H1 (cell line): ENCODE data around the gene ZNF24. TPM values are rescaled to one million over a fixed set of nuclear protein-coding genes. Genes with fewer than 3 reads are reported as not detected.

Experiments used
- CTCF ChIA-PET: fragments of 300-600 bp; sonication (Branson Sonifier 250); formaldehyde crosslinking; loops from one replicate; lab custom pipeline; 2021; ENCODE audit not compliant: partially characterized antibody; lab: Charles Lee
- POLR2A ChIA-PET: fragments of 300-600 bp; sonication (Branson Sonifier 250); formaldehyde crosslinking; loops from one replicate; lab custom pipeline; 2021; ENCODE audit warnings: inconsistent platforms; ENCODE audit not compliant: partially characterized antibody; lab: Charles Lee
- DNase-seq, 2 experiments: peaks; one replicate each; pipeline versions ENCODE4 v3.0.0 to v3.0.0-alpha.2; 2010 to 2022; ENCODE audit warnings: low spot score in 2 of 2, low read depth in 1 of 2, mixed read lengths in 1 of 2
- FAIRE-seq: peaks from 2 replicates; lab custom pipeline; 2011; peaks lifted over from hg19 to GRCh38; lab: Jason Lieb, UNC
- H2AFZ ChIP-seq: 2 replicates; pipeline ENCODE4 v1.8.1; 2012; ENCODE audit warnings: low read length, inconsistent platforms
- H2AK5ac ChIP-seq: 2 replicates; pipeline ENCODE4 v1.6.1; 2013; ENCODE audit warnings: low read depth, low read length
- H2BK120ac ChIP-seq: replicated peaks from 2 replicates; pipeline ENCODE3; 2013; ENCODE audit warnings: low read depth, low read length, inconsistent platforms
- H2BK12ac ChIP-seq: 2 replicates; pipeline ENCODE4 v1.6.1; 2013; ENCODE audit warnings: low read depth, low read length
- H2BK15ac ChIP-seq: 2 replicates; pipeline ENCODE4 v1.6.1; 2013; ENCODE audit warnings: low read length
- H2BK20ac ChIP-seq: 2 replicates; pipeline ENCODE4 v1.6.1; 2013; ENCODE audit warnings: low read length
- H2BK5ac ChIP-seq: 2 replicates; pipeline ENCODE4 v1.6.1; 2013; ENCODE audit warnings: low read depth, low read length
- H3K14ac ChIP-seq: 2 replicates; pipeline ENCODE4 v1.6.1; 2013; ENCODE audit warnings: inconsistent platforms; ENCODE audit not compliant: insufficient read length
- H3K18ac ChIP-seq: 2 replicates; pipeline ENCODE4 v1.6.1; 2013; ENCODE audit warnings: low read length; ENCODE audit errors: extremely low read depth
- H3K23ac ChIP-seq: 2 replicates; pipeline ENCODE4 v1.6.1; 2013; ENCODE audit warnings: inconsistent platforms; ENCODE audit not compliant: insufficient read length
- H3K23me2 ChIP-seq: 2 replicates; pipeline ENCODE4 v1.6.1; 2013; ENCODE audit warnings: low read depth, low read length
- H3K27ac ChIP-seq: 2 replicates; pipeline ENCODE4 v1.6.1; 2011; ENCODE audit warnings: low read depth, low read length, inconsistent platforms
- H3K27me3 ChIP-seq, 4 experiments: replicated peaks in 1 of 4; 1 replicate in 1 of 4; 2 replicates in 3 of 4; pipeline versions ENCODE4 v1.6.1 to v1.8.1; 2011 to 2013; ENCODE audit warnings: low read length in 3 of 4, mild to moderate bottlenecking in 3 of 4, inconsistent platforms in 2 of 4, mixed read lengths in 2 of 4, moderate library complexity in 1 of 4; ENCODE audit not compliant: control insufficient read depth in 3 of 4, insufficient read depth in 3 of 4; ENCODE audit errors: extremely low read depth in 1 of 4
- H3K36me3 ChIP-seq, 4 experiments: 2 replicates each; pipeline versions ENCODE4 v1.6.1 to v1.8.1; 2011 to 2013; ENCODE audit warnings: mild to moderate bottlenecking in 4 of 4, low read length in 3 of 4, moderate library complexity in 2 of 4, control low read depth in 1 of 4, inconsistent platforms in 1 of 4; ENCODE audit not compliant: insufficient read depth in 4 of 4, control insufficient read depth in 2 of 4
- H3K4ac ChIP-seq: replicated peaks from 2 replicates; pipeline ENCODE3; 2013; ENCODE audit warnings: low read length, low read depth, mixed read lengths, inconsistent platforms; ENCODE audit not compliant: insufficient read length
- H3K4me1 ChIP-seq, 4 experiments: replicated peaks in 1 of 4; 1 replicate in 1 of 4; 2 replicates in 3 of 4; pipeline versions ENCODE4 v1.6.1 to v1.8.1; 2011 to 2013; ENCODE audit warnings: low read length in 3 of 4, inconsistent platforms in 2 of 4, mixed read lengths in 1 of 4; ENCODE audit not compliant: insufficient read depth in 4 of 4, control insufficient read depth in 3 of 4
- H3K4me2 ChIP-seq, 2 experiments: 2 replicates each; pipeline versions ENCODE4 v1.6.1 to v1.8.1; 2011 to 2013; ENCODE audit warnings: low read depth in 2 of 2, low read length in 2 of 2, control low read depth in 1 of 2, inconsistent platforms in 1 of 2, mild to moderate bottlenecking in 1 of 2; ENCODE audit not compliant: insufficient read depth in 1 of 2
- H3K4me3 ChIP-seq, 4 experiments: fragments of 200-600, 300-600 bp in 1 of 4; sonication (generic), shearing (Covaris generic), sonication (Bioruptor Twin) in 1 of 4; 2 replicates each; pipeline versions ENCODE4 v1.5.1 to v1.8.1; 2011 to 2016; ENCODE audit warnings: low read length in 4 of 4, low read depth in 3 of 4, control low read depth in 2 of 4, inconsistent platforms in 2 of 4, mild to moderate bottlenecking in 2 of 4, mixed read lengths in 1 of 4, moderate library complexity in 1 of 4; ENCODE audit not compliant: insufficient read depth in 2 of 4; ENCODE audit errors: extremely low read depth in 1 of 4
- H3K56ac ChIP-seq: replicated peaks from 2 replicates; pipeline ENCODE3; 2013; ENCODE audit warnings: low read depth, mild to moderate bottlenecking, mixed read lengths, low read length, inconsistent platforms; ENCODE audit not compliant: insufficient read length
- H3K79me1 ChIP-seq: 2 replicates; pipeline ENCODE4 v1.6.1; 2013; ENCODE audit warnings: low read depth, low read length, control low read depth
- H3K79me2 ChIP-seq, 2 experiments: 2 replicates each; pipeline versions ENCODE4 v1.6.1 to v1.8.1; 2012 to 2013; ENCODE audit warnings: low read length in 2 of 2, mild to moderate bottlenecking in 2 of 2, inconsistent platforms in 1 of 2; ENCODE audit not compliant: insufficient read depth in 2 of 2, control insufficient read depth in 1 of 2
- H3K9ac ChIP-seq, 4 experiments: replicated peaks in 1 of 4; 1 replicate in 1 of 4; 2 replicates in 3 of 4; pipeline versions ENCODE4 v1.6.1 to v1.8.1; 2011 to 2013; ENCODE audit warnings: low read depth in 3 of 4, low read length in 3 of 4, control low read depth in 2 of 4, mild to moderate bottlenecking in 2 of 4, moderate library complexity in 2 of 4, inconsistent platforms in 1 of 4; ENCODE audit errors: extremely low read depth in 1 of 4
- H3K9me3 ChIP-seq, 2 experiments: 2 replicates each; pipeline versions ENCODE4 v1.6.1 to v1.8.1; 2012 to 2013; ENCODE audit warnings: mild to moderate bottlenecking in 2 of 2, moderate library complexity in 2 of 2, control low read depth in 1 of 2, inconsistent platforms in 1 of 2, low read depth in 1 of 2, low read length in 1 of 2, mixed read lengths in 1 of 2; ENCODE audit not compliant: insufficient read depth in 2 of 2
- H4K20me1 ChIP-seq, 2 experiments: replicated peaks in 1 of 2; 2 replicates each; pipeline versions ENCODE3 to v1.8.1; 2011 to 2013; ENCODE audit warnings: inconsistent platforms in 2 of 2, low read length in 2 of 2, mild to moderate bottlenecking in 1 of 2; ENCODE audit not compliant: insufficient read depth in 2 of 2, control insufficient read depth in 1 of 2
- H4K5ac ChIP-seq: 2 replicates; pipeline ENCODE4 v1.6.1; 2013; ENCODE audit warnings: low read length, low read depth, mixed read lengths, inconsistent platforms; ENCODE audit not compliant: insufficient read length
- H4K8ac ChIP-seq: 2 replicates; pipeline ENCODE4 v1.8.0; 2013; ENCODE audit warnings: mild to moderate bottlenecking, moderate library complexity, low read length, inconsistent platforms; ENCODE audit not compliant: insufficient read depth; ENCODE audit errors: extremely low read depth
- H4K91ac ChIP-seq: replicated peaks from 2 replicates; pipeline ENCODE3; 2013; ENCODE audit warnings: low read length, mixed read lengths, inconsistent platforms; ENCODE audit not compliant: insufficient read length
- WGBS, 2 experiments: shearing (Covaris generic) in 1 of 2; methylation state at CpG; one replicate each; pipeline versions ENCODE4 v1.1.6 to v1.1.7; 2013 to 2015; ENCODE audit warnings: low lambda C conversion rate in 2 of 2, mixed read lengths in 2 of 2, inconsistent platforms in 1 of 2, low coverage in 1 of 2, missing lambda C conversion rate in 1 of 2; ENCODE audit not compliant: insufficient replicate concordance in 2 of 2, insufficient coverage in 1 of 2, insufficient read length in 1 of 2; ENCODE audit errors: extremely low coverage in 1 of 2, missing lambda C conversion rate in 1 of 2; 5-methylcytosine and 5-hydroxymethylcytosine counted together
- polyA plus RNA-seq, 7 experiments: library from polyadenylated mRNA; depleted of rRNA in 3 of 7; stranded (reverse) in 5 of 7; unstranded in 2 of 7; fragments of >200 nt in 5 of 7; fragments of 200-250 nt in 2 of 7; gene quantifications; 1 replicate in 5 of 7; 2 replicates in 1 of 7; 4 replicates in 1 of 7; pipeline versions ENCODE4 v1.2.1 to v1.2.3, GENCODE V29; 2011 to 2013; ENCODE audit warnings: missing spikeins in 2 of 7, mixed read lengths in 2 of 7
- total RNA-seq: library from RNA; stranded (reverse); fragmentation: NEBNext Ultra II Directional; extraction: Animal tissue kit (Norgen Biotek cat#: 25700); gene quantifications from 2 replicates; pipeline ENCODE4 v1.2.1, GENCODE V29; 2021

Gene ZNF24
- total and polyA plus RNA-seq, 2 of the 8 experiments (the other 6 are each of a cell fraction or from before 2014, with no cell fraction given), result 12.5 to 56.9 TPM

DNA sequence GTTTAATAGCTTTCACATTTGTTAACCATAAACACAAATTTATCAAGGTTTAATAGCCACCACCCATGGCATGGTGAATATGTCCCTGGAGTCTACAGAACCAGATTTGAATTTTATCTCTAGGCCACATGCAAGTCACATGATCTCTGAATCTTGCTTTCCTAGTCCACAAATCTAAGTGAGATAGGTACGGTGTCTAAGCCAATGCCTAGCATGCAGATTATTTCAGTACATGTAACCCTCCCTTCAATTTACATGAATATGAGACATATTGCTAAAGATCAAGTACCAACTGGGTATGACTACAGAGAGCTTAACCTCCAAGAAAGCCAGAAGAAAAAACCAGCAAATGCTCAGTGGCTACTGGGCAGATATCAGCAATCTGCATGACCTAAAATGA lies 10.0 kb downstream of the ZNF24 start:
- no peaks in the 10 kb centered on the region for H3K79me1 ChIP-seq
- ChIA-PET POLR2A (interaction anchor here (0.7 to 4.0 kb wide), 5 partner anchors 9 to 965 kb away, joined by 3 to 16 read pairs (median 4); partner anchors contain the start of gene ZNF24), CTCF (no interaction called here)
- no peak for DNase-seq
- no peak overlapping the region for H2BK5ac ChIP-seq
- H3K14ac ChIP-seq, result no peak overlapping the region
- peaks cover 0 to 5% (median 0%) of the 10 kb centered on the region in 4 experiments; a peak in 1 of 7 replicates for H3K4me1 ChIP-seq
- no peak overlapping the region for H3K23ac ChIP-seq
- H3K4ac ChIP-seq, result no peak overlapping the region
- no peak for FAIRE-seq
- no peak overlapping the region for H2AFZ ChIP-seq
- H2BK120ac ChIP-seq, result no peak overlapping the region
- H3K4me3 ChIP-seq, result no peak overlapping the region
- peaks cover 0 to 2% of the 10 kb centered on the region in 2 experiments for H4K20me1 ChIP-seq
- H2BK20ac ChIP-seq, result no peak overlapping the region
- H2BK15ac ChIP-seq, result no peak overlapping the region
- no peaks in the 10 kb centered on the region for H3K27me3 ChIP-seq
- H3K4me2 ChIP-seq, result no peak overlapping the region
- H3K27ac ChIP-seq, result no peak overlapping the region
- H3K56ac ChIP-seq, result no peak overlapping the region
- H3K23me2 ChIP-seq, result no peaks in the 10 kb centered on the region
- 100% methylated on average over 1 of the region's 1 CpG; no CpG with 5 or more reads in 1 of the 2 experiments for WGBS, 2 experiments
- H3K9ac ChIP-seq, result no peak overlapping the region
- H4K91ac ChIP-seq, result no peak overlapping the region
- H3K9me3 ChIP-seq, result no peaks in the 10 kb centered on the region
- H2BK12ac ChIP-seq, result no peak overlapping the region
- H4K8ac ChIP-seq, result no peak overlapping the region
- no peak overlapping the region for H2AK5ac ChIP-seq
- H4K5ac ChIP-seq, result no peak overlapping the region
- peaks cover 0 to 6% of the 10 kb centered on the region in 2 experiments; a peak in 1 of 4 replicates for H3K79me2 ChIP-seq
- H3K36me3 ChIP-seq, result peaks cover 9 to 58% (median 42%) of the 10 kb centered on the region in 4 experiments
- H3K18ac ChIP-seq, result no peak overlapping the region
